Fibroblast of pulmonary artery (primary cell): Measurements from ENCODE around the gene CLRN2.
A peak's percentile ranks its signal among the peaks of the same experiment; 100 is the strongest.

ENCODE experiments used
- DNase-seq: peaks from one replicate; pipeline ENCODE4 v3.0.0-alpha.2; 2010; ENCODE audit warnings: low read depth
- H3K4me3 ChIP-seq: replicated peaks from 2 replicates; pipeline ENCODE4 v1.5.1; 2011; ENCODE audit warnings: low read depth, mild to moderate bottlenecking, control low read depth, low read length, moderate library complexity
- CTCF ChIP-seq: IDR thresholded peaks from 2 replicates; pipeline ENCODE4 v1.5.1; 2011; ENCODE audit warnings: mild to moderate bottlenecking, control low read depth, low read length, inconsistent platforms; ENCODE audit errors: missing control alignments

Gene CLRN2

GRCh38 chr4:17514865-17515264 is at the start of gene CLRN2:
Gene CLRN2, plus strand, starts transcription at chr4:17515165. Its CDS starts 102 bp downstream, at chr4:17515267.
- no peak within 1 kb of the TSS for H3K4me3 ChIP-seq
- no peak for DNase-seq
- TF ChIP-seq CTCF: no peak

- TF ChIP-seq CTCF: peak; percentile 60
- no peak overlapping the region for H3K4me3 ChIP-seq
- DNase-seq: peak; percentile 73
These were observed 46.2 kb upstream of the CLRN2 start for GRCh38 chr4:17468619-17469221.

GRCh38 chr4:17469931-17470674 is 44.9 kb upstream of the CLRN2 start:
- DNase-seq: peak; percentile 29
- H3K4me3 ChIP-seq: no peak overlapping the region
- TF ChIP-seq CTCF: no peak

- DNase-seq: peak; percentile 64
- no peak overlapping the region for H3K4me3 ChIP-seq
- TF ChIP-seq CTCF: no peak
These were observed 39.5 kb upstream of the CLRN2 start for GRCh38 chr4:17475481-17475880.

- no peak for TF ChIP-seq CTCF
- no peak for DNase-seq
- H3K4me3 ChIP-seq: no peak overlapping the region
These were observed 38.1 kb upstream of the CLRN2 start for GRCh38 chr4:17476853-17477252.

- TF ChIP-seq CTCF: no peak
These were observed 37.0 kb upstream of the CLRN2 start for GRCh38 chr4:17477774-17478472.

More at GRCh38 chr4:17477774-17478472, 37.0 kb upstream of the CLRN2 start:
- no peak overlapping the region for H3K4me3 ChIP-seq
- no peak for DNase-seq
